Vagina (tissue), 2 donors: ENCODE data around the gene VPS25. TPM values are rescaled to one million over a fixed set of nuclear protein-coding genes. Genes with fewer than 3 reads are reported as not detected.
A peak's percentile ranks its signal among the peaks of the same experiment; 100 is the strongest.

Experiments used
- DNase-seq, 2 donors: peaks; one replicate each; pipeline ENCODE4 v3.0.0-alpha.2; 2017; ENCODE audit errors: extremely low spot score in 2 of 2
- H3K27ac ChIP-seq: fragments of 200-600 bp; sonication (generic); one replicate; pipeline ENCODE4 v1.5.1; 2019
- H3K27me3 ChIP-seq: fragments of 200-600 bp; sonication (generic); one replicate; pipeline ENCODE4 v1.5.1; 2019
- H3K36me3 ChIP-seq, 2 donors: fragments of 200-600 bp; sonication (generic); one replicate each; pipeline ENCODE4 v1.5.1; 2017 to 2019
- H3K4me1 ChIP-seq: fragments of 200-600 bp; sonication (generic); one replicate; pipeline ENCODE4 v1.5.1; 2019
- H3K4me3 ChIP-seq, 2 donors: fragments of 200-600 bp; sonication (generic); 1 replicate in 1 of 2; 2 replicates in 1 of 2; pipeline ENCODE4 v1.5.1; 2016 to 2019
- H3K9me3 ChIP-seq: fragments of 200-600 bp; sonication (generic); one replicate; pipeline ENCODE4 v1.5.1; 2019
- CTCF ChIP-seq, 3 experiments: fragments of 450-650 bp in 2 of 3; fragments of 200-600 bp in 1 of 3; sonication (generic) in 1 of 3; IDR thresholded peaks; one replicate each; pipeline ENCODE4 v1.5.1; 2017 to 2019; ENCODE audit warnings: antibody characterized with exemption in 3 of 3, mild to moderate bottlenecking in 2 of 3, moderate library complexity in 2 of 3
- POLR2A ChIP-seq, 2 donors: fragments of 450-650 bp; IDR thresholded peaks; one replicate each; pipeline ENCODE4 v1.6.1; 2017; ENCODE audit warnings: antibody characterized with exemption in 2 of 2, mild to moderate bottlenecking in 2 of 2, moderate library complexity in 2 of 2
- POLR2AphosphoS5 ChIP-seq, 2 donors: sonication (generic); formaldehyde crosslinking; IDR thresholded peaks; one replicate each; pipeline ENCODE4 v1.9.0; 2017; ENCODE audit warnings: antibody characterized with exemption in 2 of 2, mild to moderate bottlenecking in 2 of 2, low read depth in 1 of 2; ENCODE audit not compliant: insufficient read depth in 1 of 2
- intact Hi-C: fragments of 100-400 bp; cut with DNase I; formaldehyde crosslinking; loops from one replicate; pipeline ENCODE4 v1.15.1; 2023
- total RNA-seq: library from RNA; depleted of rRNA; stranded (reverse); fragments of >200 nt; gene quantifications from one replicate; pipeline ENCODE4 v1.2.3, GENCODE V29; 2016

The VPS25 gene
- total RNA-seq, 1 donor from 2014 or later = 28.2 TPM

- Histone ChIP-seq H3K27ac (no peak overlapping the region), H3K9me3 (no peaks in the 10 kb centered on the region), H3K27me3 (no peaks in the 10 kb centered on the region), H3K4me1 (peaks cover 26% of the 10 kb centered on the region), H3K36me3 (peaks cover 0 to 31% of the 10 kb centered on the region in 2 donors), H3K4me3 (no peak overlapping the region)
- DNase-seq = no peak
- intact Hi-C loops = no loop called here
- no peak for TF ChIP-seq CTCF (IDR thresholded peaks at IDR 0.05)
- TF ChIP-seq POLR2AphosphoS5 (IDR thresholded peaks at IDR 0.05; ENCODE audit: insufficient read depth in 1 of 2, low read depth in 1 of 2) = no peak
- no peak for TF ChIP-seq POLR2A (IDR thresholded peaks at IDR 0.05)
Observed at GRCh38 chr17:42778570-42778969, 5.3 kb downstream of the VPS25 start.

GRCh38 chr17:42779304-42779935 is 6.2 kb downstream of the VPS25 start:
- no peaks in the 10 kb centered on the region for H3K9me3 ChIP-seq
- H3K27me3 ChIP-seq = no peaks in the 10 kb centered on the region
- no peak for DNase-seq
- peaks cover 0 to 31% of the 10 kb centered on the region in 2 donors for H3K36me3 ChIP-seq
- no peak for TF ChIP-seq POLR2A (IDR thresholded peaks at IDR 0.05)
- TF ChIP-seq CTCF (IDR thresholded peaks at IDR 0.05) = no peak
- TF ChIP-seq POLR2AphosphoS5 (IDR thresholded peaks at IDR 0.05; ENCODE audit: insufficient read depth in 1 of 2, low read depth in 1 of 2) = no peak
- H3K27ac ChIP-seq = no peak overlapping the region
- H3K4me1 ChIP-seq = peaks cover 19% of the 10 kb centered on the region
- intact Hi-C loops = no loop called here
- no peak overlapping the region for H3K4me3 ChIP-seq

GRCh38 chr17:42779936-42780850 is 6.9 kb downstream of the VPS25 start, which contains the start of gene WNK4:
TSS of gene WNK4 (plus strand) at chr17:42780610. CDS start at chr17:42780699, 89 bp downstream.
- peaks cover 0 to 31% of the 10 kb centered on the region in 2 donors for H3K36me3 ChIP-seq
- no peak for DNase-seq
- H3K27ac ChIP-seq = peak within 1 kb of the TSS; percentile 57
- H3K4me1 ChIP-seq = peaks cover 19% of the 10 kb centered on the region
- no peaks in the 10 kb centered on the region for H3K9me3 ChIP-seq
- no peak for TF ChIP-seq POLR2A (IDR thresholded peaks at IDR 0.05)
- peak in 1 of 2 donors; percentile 25 for TF ChIP-seq POLR2AphosphoS5 (IDR thresholded peaks at IDR 0.05; ENCODE audit: insufficient read depth in 1 of 2, low read depth in 1 of 2)
- H3K27me3 ChIP-seq = peaks cover 3% of the 10 kb centered on the region
- intact Hi-C loops = no loop called here
- H3K4me3 ChIP-seq = peak within 1 kb of the TSS; percentile 37 to 45

- H3K9me3 ChIP-seq = no peaks in the 10 kb centered on the region
- peaks cover 0 to 22% of the 10 kb centered on the region in 2 donors for H3K36me3 ChIP-seq
- H3K27ac ChIP-seq = no peak overlapping the region
- peak overlapping the region; percentile 37 to 45 for H3K4me3 ChIP-seq
- peaks cover 19% of the 10 kb centered on the region for H3K4me1 ChIP-seq
- no peak for DNase-seq
- intact Hi-C loops = no loop called here
- peaks cover 4% of the 10 kb centered on the region for H3K27me3 ChIP-seq
- no peak for TF ChIP-seq CTCF (IDR thresholded peaks at IDR 0.05)
- TF ChIP-seq POLR2A (IDR thresholded peaks at IDR 0.05) = no peak
- peak in 1 of 2 donors; percentile 6 for TF ChIP-seq POLR2AphosphoS5 (IDR thresholded peaks at IDR 0.05; ENCODE audit: insufficient read depth in 1 of 2, low read depth in 1 of 2)
Observed at GRCh38 chr17:42780851-42781638, 7.8 kb downstream of the VPS25 start.

GRCh38 chr17:42781639-42782165 is 8.5 kb downstream of the VPS25 start:
- intact Hi-C loops = no loop called here
- peaks cover 19% of the 10 kb centered on the region for H3K4me1 ChIP-seq
- TF ChIP-seq POLR2AphosphoS5 (IDR thresholded peaks at IDR 0.05; ENCODE audit: insufficient read depth in 1 of 2, low read depth in 1 of 2) = no peak
- TF ChIP-seq POLR2A (IDR thresholded peaks at IDR 0.05) = no peak
- no peak for TF ChIP-seq CTCF (IDR thresholded peaks at IDR 0.05)
- no peak overlapping the region for H3K27ac ChIP-seq
- peaks cover 4% of the 10 kb centered on the region for H3K27me3 ChIP-seq
- H3K9me3 ChIP-seq = no peaks in the 10 kb centered on the region
- DNase-seq = peak in 1 of 2 donors; percentile 82
- H3K36me3 ChIP-seq = peaks cover 0 to 15% of the 10 kb centered on the region in 2 donors
- H3K4me3 ChIP-seq = peak overlapping the region in 1 of 2 donors; percentile 45
